NCI-H1092 (cell line): Measurements from ENCODE around the gene TUBA4B.

Experiments
- DNase-seq: peaks from one replicate; lab custom pipeline; 2025; lab: John Stamatoyannopoulos, UW

Gene TUBA4B

GRCh38 chr2:219218732-219219701 lies 34.0 kb upstream of the TUBA4B start, which contains the start of gene ABCB6:
Gene ABCB6 (minus strand): TSS chr2:219218958. CDS start chr2:219218673, 285 bp downstream.
- DNase-seq, result peak; percentile 88

GRCh38 chr2:219219784-219220532 lies 33.1 kb upstream of the TUBA4B start:
- DNase-seq, result no peak

- DNase-seq, result no peak
These were observed 32.2 kb upstream of the TUBA4B start for GRCh38 chr2:219220652-219221402.

GRCh38 chr2:219221957-219222518 lies 31.0 kb upstream of the TUBA4B start:
- DNase-seq, result no peak

DNA sequence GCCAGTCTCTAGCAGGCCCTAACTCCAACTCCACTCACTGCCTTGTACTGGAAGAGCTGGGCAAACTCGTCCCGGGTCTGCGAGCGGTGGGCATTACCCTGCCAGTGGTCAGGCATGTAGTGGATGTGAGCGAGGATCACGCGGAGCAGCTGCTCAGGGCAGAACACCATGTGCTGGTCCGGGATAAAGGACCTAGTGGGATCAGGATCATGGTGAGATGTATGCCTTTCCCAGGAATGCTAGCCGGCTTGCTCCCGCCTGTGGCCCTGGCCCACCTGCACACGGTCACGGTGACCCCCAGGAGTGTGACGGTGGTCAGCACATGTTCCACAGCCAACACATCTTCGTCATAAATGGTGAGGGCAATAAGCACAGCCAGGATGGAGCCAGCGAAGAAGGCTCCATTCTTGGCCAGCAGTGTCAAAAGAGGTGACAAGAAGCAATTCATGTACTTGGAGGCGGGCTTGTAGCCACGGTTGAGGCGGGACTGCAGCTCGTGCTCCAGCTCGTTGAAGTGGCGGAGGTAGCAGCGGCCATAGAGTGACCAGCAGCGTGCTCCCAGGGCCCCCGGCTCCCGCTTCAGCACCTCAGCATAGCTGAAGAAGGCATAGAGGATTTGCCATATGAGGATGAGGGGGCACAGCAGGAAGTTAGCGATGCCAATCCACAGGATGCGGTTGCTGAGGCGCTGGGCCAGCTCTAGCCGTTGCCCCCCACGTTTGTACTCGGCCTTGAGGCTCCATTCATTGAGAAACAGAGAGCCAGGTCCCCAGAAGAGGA lies 29.0 kb upstream of the TUBA4B start:
- DNase-seq, result no peak

DNA sequence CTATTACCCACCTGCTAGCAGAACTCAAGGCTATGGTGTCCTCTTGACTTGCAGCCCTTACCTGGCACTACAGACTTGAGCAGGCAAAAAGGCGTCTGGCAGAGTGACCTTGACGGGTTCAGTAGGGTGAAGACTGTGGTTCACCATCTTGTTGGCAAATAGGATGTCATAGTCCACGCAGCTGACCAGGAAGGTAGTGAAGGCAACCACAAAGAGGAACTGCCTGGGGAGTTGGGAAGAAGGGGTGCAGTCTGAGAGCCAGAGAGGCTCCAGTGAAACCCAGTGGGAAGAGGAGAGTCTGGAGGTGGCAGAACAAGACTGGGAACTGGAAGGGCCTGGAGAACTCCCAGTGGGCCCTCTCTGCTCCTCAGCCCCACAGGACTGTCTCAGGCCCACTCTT lies 27.7 kb upstream of the TUBA4B start:
- no peak for DNase-seq

- DNase-seq, result no peak
These were observed 24.8 kb upstream of the TUBA4B start for GRCh38 chr2:219228041-219228910.

GRCh38 chr2:219228911-219229304 lies 24.1 kb upstream of the TUBA4B start:
- no peak for DNase-seq

- peak; percentile 94 for DNase-seq
These were observed 23.6 kb upstream of the TUBA4B start, which contains the start of the genes ANKZF1 and ATG9A for GRCh38 chr2:219229305-219230058. Gene ANKZF1 (plus strand): TSS chr2:219229806. CDS start chr2:219230258, 452 bp downstream. Gene ATG9A (minus strand): TSS chr2:219229636. CDS start chr2:219228024, 1,612 bp downstream.

DNA sequence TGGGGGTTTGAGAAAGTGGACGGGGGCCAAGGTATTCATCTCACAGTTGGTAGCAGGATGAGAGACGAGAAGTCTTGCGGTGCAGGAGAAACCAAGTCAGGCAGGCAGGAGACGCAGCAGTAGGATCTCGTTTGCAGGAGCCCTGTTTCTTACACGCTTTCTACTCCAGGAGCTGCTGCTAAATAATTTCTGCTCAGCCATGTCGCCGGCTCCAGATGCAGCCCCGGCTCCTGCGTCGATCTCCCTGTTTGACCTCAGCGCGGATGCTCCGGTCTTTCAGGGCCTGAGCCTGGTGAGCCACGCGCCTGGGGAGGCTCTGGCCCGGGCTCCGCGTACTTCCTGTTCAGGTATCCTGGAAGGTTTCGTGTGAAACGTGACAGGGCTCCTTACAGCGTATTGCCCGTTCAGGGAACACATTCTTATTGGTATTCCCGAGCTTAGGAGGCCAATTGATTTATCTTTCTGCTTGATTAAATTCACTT lies 22.9 kb upstream of the TUBA4B start:
- DNase-seq, result no peak

DNA sequence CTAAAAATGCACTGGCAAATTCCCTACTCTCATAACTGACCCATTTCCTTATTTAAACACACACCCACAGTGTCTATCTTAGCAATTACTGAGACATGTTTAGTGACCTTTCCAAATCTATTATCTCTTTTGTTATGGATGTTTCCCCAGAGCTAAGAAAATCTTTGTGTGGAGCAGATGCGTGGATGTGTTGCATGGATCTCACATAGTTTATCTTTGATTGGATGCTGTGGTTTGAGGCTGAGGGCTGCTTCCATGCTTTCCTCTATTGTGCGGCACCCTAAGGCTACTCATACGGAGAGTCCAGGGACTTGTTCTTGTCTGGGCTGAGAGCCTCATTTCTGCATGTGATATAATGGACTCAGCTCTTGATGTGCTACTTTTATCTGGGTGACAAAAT lies 18.7 kb upstream of the TUBA4B start:
- DNase-seq, result no peak

DNA sequence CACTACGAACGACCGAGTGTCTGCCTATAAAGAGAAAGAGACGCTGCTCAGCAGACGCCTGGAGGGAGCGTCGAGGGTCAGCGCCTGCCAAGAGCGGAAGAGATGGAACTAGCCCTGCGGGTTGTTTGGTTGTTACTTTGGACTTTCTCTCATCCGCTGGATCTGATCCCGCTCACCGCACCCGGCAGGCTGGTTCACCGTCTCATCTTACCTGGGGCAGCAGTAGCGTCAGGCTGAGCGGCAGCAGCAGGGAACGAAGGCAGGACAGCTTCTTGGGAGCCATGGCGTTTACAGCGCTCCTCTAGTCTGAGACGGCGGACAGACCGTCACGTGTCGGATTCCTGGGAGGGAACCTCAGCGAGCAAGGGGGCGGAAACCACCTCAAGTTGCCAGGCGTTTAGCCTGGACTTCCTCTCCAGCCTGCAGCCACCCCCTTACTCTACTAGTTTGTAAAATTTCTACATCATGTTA lies 9.7 kb upstream of the TUBA4B start:
- DNase-seq, result no peak

DNA sequence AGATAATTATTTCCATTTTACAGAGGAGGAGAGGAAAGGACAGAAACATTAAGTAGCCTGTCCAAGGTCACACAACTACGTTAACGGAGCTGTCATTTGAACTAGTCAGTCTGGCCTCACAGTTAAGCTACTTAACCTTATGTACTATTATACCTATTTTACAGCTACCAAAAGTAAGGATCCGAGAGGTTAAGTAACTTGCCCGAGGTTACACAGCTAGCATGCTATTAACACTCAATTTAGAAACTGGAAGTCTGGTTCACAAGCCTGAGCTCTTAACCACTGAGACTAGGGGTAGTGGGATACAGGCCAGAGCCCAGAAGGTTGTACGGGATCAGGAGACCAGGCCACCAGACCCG lies 8.3 kb upstream of the TUBA4B start:
- DNase-seq, result no peak

DNA sequence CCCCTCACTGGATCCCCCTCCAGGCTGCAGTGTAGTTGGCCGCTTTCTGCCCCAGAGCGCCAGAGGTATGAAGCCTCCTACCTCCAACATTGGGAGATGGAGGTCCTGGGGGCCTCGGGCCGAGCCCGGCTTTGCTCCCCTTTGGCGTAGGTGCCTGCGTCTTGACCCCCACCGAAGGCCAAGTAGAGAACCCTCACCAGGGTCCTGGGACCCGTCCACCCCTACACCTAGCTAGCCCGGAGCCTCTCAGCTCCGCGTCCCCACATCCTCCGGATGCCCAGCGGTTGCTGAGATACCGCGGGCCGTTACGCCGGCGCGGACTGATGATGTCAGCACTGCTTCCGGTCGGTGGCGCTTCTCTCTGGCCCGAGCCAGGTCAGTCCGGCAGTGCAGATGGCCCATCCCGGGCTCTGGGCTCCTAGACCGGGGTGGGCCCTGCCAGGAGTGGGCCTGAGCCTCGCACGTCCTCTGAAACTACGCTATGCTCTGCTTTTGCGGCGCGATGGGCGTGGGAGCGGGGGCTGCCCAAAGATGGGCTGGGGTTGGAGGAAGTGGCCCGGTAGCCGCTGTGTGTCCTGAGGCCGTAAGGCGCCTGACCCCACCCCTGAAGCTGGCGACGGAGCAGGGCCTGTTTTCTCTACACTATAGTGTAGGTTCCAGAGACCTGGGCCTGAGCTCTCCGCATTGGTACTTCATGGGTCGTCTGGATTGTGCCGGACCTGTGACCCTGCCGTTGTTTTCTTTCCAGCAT lies 7.7 kb upstream of the TUBA4B start, which contains the start of the genes GLB1L and STK16:
TSS of gene GLB1L (minus strand) at position 297 of the 751 bp plus-strand sequence. CDS start 1,871 bp downstream, outside the sequence.
TSS of gene STK16 (plus strand) at position 332 of the 751 bp plus-strand sequence. CDS start 521 bp downstream, outside the sequence.
- peak; percentile 73 for DNase-seq

DNA sequence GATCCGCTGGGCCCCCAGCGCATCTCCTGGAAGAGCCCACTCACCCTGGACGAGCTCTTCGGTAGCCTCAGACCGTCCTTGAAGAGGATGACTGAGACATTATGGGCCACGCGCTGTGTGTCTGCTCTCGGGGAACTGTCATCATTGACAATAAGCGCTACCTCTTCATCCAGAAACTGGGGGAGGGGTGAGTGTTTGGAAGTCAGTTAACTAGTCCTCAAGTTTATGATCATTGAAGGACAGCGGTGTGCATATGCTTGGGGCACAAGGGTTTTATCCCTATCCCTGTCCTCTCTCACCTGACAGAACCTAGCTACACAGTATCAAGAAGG lies 7.2 kb upstream of the TUBA4B start:
- no peak for DNase-seq

DNA sequence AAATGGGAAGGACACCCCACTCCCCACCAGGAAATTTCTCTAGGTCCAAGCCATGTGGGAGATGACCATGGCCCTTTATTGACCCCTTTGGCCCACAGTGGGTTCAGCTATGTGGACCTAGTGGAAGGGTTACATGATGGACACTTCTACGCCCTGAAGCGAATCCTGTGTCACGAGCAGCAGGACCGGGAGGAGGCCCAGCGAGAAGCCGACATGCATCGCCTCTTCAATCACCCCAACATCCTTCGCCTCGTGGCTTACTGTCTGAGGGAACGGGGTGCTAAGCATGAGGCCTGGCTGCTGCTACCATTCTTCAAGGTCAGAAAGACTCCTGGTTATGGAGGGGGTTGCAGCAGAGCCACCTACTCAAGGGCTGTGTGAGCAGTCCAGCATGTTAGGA lies 6.5 kb upstream of the TUBA4B start:
- no peak for DNase-seq

- DNase-seq, result no peak
These were observed 5.1 kb upstream of the TUBA4B start for GRCh38 chr2:219247678-219248642.
